Measurements from ENCODE around the gene ILF2.

- TF ChIP-seq CTCF (conservative IDR thresholded peaks at IDR 0.05; ENCODE audit: low read depth, low read length) (no peak), EZH2 (IDR thresholded peaks at IDR 0.05; ENCODE audit: borderline replicate concordance, low read depth, low read length, poor library complexity, severe bottlenecking) (no peak)
Measured at GRCh38 chr1:153697191-153698019, 26.6 kb upstream of the ILF2 start.

Data from A673 (cell line).